WTC11 (cell line): ENCODE measurements around the gene KIF3A. TPM values are rescaled to one million over a fixed set of nuclear protein-coding genes. Genes with fewer than 3 reads are reported as not detected.

ENCODE experiments used
- ATAC-seq: fragments of 200-7000 bp; cut with Tn5 transposase; 2 replicates; pipeline ENCODE4 v1.10.0; 2021; ENCODE audit warnings: mild to moderate bottlenecking, moderate library complexity
- CTCF ChIA-PET: fragments of 300-600 bp; sonication (Branson Sonifier 250); formaldehyde crosslinking; loops from one replicate; lab custom pipeline; 2021; ENCODE audit warnings: antibody characterized with exemption; lab: Charles Lee
- POLR2A ChIA-PET: fragments of 350-600 bp; sonication (Branson Sonifier 250); formaldehyde crosslinking; loops from one replicate; lab custom pipeline; 2021; ENCODE audit warnings: antibody characterized with exemption; lab: Charles Lee
- DNase-seq: peaks from one replicate; pipeline ENCODE4 v3.0.0; 2021; ENCODE audit warnings: low spot score
- H3K27ac Mint-ChIP-seq: 2 replicates; pipeline ENCODE4 v1.8.0; 2021; ENCODE audit warnings: mixed read lengths
- H3K27me3 Mint-ChIP-seq: 2 replicates; pipeline ENCODE4 v1.8.0; 2021; ENCODE audit warnings: low read depth, mild to moderate bottlenecking, moderate library complexity, mixed read lengths
- H3K36me3 Mint-ChIP-seq: 2 replicates; pipeline ENCODE4 v1.8.0; 2021; ENCODE audit warnings: mixed read lengths
- H3K4me1 Mint-ChIP-seq: 2 replicates; pipeline ENCODE4 v1.8.0; 2022; ENCODE audit warnings: mixed read lengths
- H3K4me3 Mint-ChIP-seq: 2 replicates; pipeline ENCODE4 v1.8.0; 2021; ENCODE audit warnings: mild to moderate bottlenecking, moderate library complexity, mixed read lengths
- H3K9me3 Mint-ChIP-seq: 2 replicates; pipeline ENCODE4 v1.8.0; 2021; ENCODE audit warnings: mixed read lengths
- ATF3 ChIP-seq: sonication (generic); formaldehyde crosslinking; conservative IDR thresholded peaks from 2 replicates; pipeline ENCODE4 v1.8.1; 2022; ENCODE audit warnings: mild to moderate bottlenecking, missing genetic modification reagents
- ATF6 ChIP-seq: sonication (generic); formaldehyde crosslinking; IDR thresholded peaks from 2 replicates; pipeline ENCODE4 v1.8.1; 2023; ENCODE audit warnings: mild to moderate bottlenecking, missing genetic modification reagents
- CBFB ChIP-seq: sonication (generic); formaldehyde crosslinking; IDR thresholded peaks from 2 replicates; pipeline ENCODE4 v1.8.1; 2022; ENCODE audit warnings: mild to moderate bottlenecking, low read depth, missing genetic modification reagents
- E2F1 ChIP-seq: sonication (generic); formaldehyde crosslinking; IDR thresholded peaks from 2 replicates; pipeline ENCODE4 v1.8.0; 2022; ENCODE audit warnings: mild to moderate bottlenecking, missing genetic modification reagents
- ESRRA ChIP-seq: sonication (generic); formaldehyde crosslinking; IDR thresholded peaks from 2 replicates; pipeline ENCODE4 v1.8.1; 2022; ENCODE audit warnings: mild to moderate bottlenecking, missing genetic modification reagents, borderline replicate concordance
- ETV6 ChIP-seq: sonication (generic); formaldehyde crosslinking; IDR thresholded peaks from 2 replicates; pipeline ENCODE4 v1.8.1; 2022; ENCODE audit warnings: mild to moderate bottlenecking, missing genetic modification reagents
- FOXJ3 ChIP-seq: sonication (generic); formaldehyde crosslinking; IDR thresholded peaks from 2 replicates; pipeline ENCODE4 v1.9.0; 2021; ENCODE audit warnings: missing genetic modification reagents, mild to moderate bottlenecking, borderline replicate concordance
- HMGXB4 ChIP-seq: sonication (generic); formaldehyde crosslinking; IDR thresholded peaks from 2 replicates; pipeline ENCODE4 v1.8.1; 2023; ENCODE audit warnings: mild to moderate bottlenecking, moderate library complexity, missing genetic modification reagents
- IRF2 ChIP-seq: sonication (generic); formaldehyde crosslinking; IDR thresholded peaks from 2 replicates; pipeline ENCODE4 v1.8.0; 2022; ENCODE audit warnings: low read depth, missing genetic modification reagents, borderline replicate concordance
- NFYB ChIP-seq: sonication (generic); formaldehyde crosslinking; conservative IDR thresholded peaks from 2 replicates; pipeline ENCODE4 v1.8.0; 2022; ENCODE audit warnings: low read depth, missing genetic modification reagents
- RORB ChIP-seq: fragments of 250-450 bp; sonication (Bioruptor Pico); IDR thresholded peaks from 2 replicates; pipeline ENCODE4 v1.9.0; 2021; ENCODE audit warnings: mild to moderate bottlenecking
- SMAD4 ChIP-seq: sonication (generic); formaldehyde crosslinking; IDR thresholded peaks from 2 replicates; pipeline ENCODE4 v1.8.0; 2022; ENCODE audit warnings: mild to moderate bottlenecking, missing genetic modification reagents
- TCF7 ChIP-seq: sonication (generic); formaldehyde crosslinking; IDR thresholded peaks from 2 replicates; pipeline ENCODE4 v1.8.0; 2022; ENCODE audit warnings: mild to moderate bottlenecking, low read depth, missing genetic modification reagents, moderate library complexity
- ZNF138 ChIP-seq: sonication (generic); formaldehyde crosslinking; conservative IDR thresholded peaks from 2 replicates; pipeline ENCODE4 v1.8.1; 2022; ENCODE audit warnings: mild to moderate bottlenecking, moderate library complexity, missing genetic modification reagents
- ZNF396 ChIP-seq: fragments of 250-450 bp; sonication (Bioruptor Pico); IDR thresholded peaks from 2 replicates; pipeline ENCODE4 v1.8.0; 2021; ENCODE audit warnings: mild to moderate bottlenecking, moderate library complexity, borderline replicate concordance
- ZNF425 ChIP-seq: fragments of 250-450 bp; sonication (Bioruptor Pico); conservative IDR thresholded peaks from 2 replicates; pipeline ENCODE4 v1.9.0; 2021; ENCODE audit warnings: mild to moderate bottlenecking
- ZNF532 ChIP-seq: fragments of 250-450 bp; sonication (Bioruptor Pico); IDR thresholded peaks from 2 replicates; pipeline ENCODE4 v1.9.0; 2021; ENCODE audit warnings: mild to moderate bottlenecking, borderline replicate concordance
- total RNA-seq: library from RNA; stranded (reverse); gene quantifications from 3 replicates; pipeline ENCODE4 v1.2.3, GENCODE V29; 2021

The KIF3A gene
- total RNA-seq, 1 experiment from 2014 or later = 10.1 TPM

GRCh38 chr5:132648355-132648754, 89.0 kb downstream of the KIF3A start:
- ChIA-PET CTCF (interaction anchor here (1.2 kb wide), 1 partner anchor 121 kb away, joined by 3 read pairs; no protein-coding TSS in a partner anchor), POLR2A (no interaction called here)
- ATAC-seq (no peak), DNase-seq (no peak)
- Mint-ChIP-seq H3K27me3 (peaks cover 4% of the 10 kb centered on the region), H3K4me3 (no peak overlapping the region), H3K4me1 (peaks cover 19% of the 10 kb centered on the region), H3K9me3 (peaks cover 16% of the 10 kb centered on the region), H3K36me3 (peaks cover 2% of the 10 kb centered on the region; the same call in 1 of the 2 replicates), H3K27ac (no peak overlapping the region)
- TF ChIP-seq ZNF396 (CRISPR knock-in tag) (no peak), ZNF138 (CRISPR knock-in tag) (no peak), TCF7 (CRISPR knock-in tag) (no peak), ETV6 (CRISPR knock-in tag) (no peak), IRF2 (CRISPR knock-in tag) (no peak), ATF6 (no peak), ZNF425 (CRISPR knock-in tag) (no peak), ESRRA (CRISPR knock-in tag) (no peak), NFYB (CRISPR knock-in tag) (no peak), E2F1 (CRISPR knock-in tag) (no peak), RORB (CRISPR knock-in tag) (no peak), FOXJ3 (CRISPR knock-in tag) (no peak), ATF3 (CRISPR knock-in tag) (no peak), SMAD4 (CRISPR knock-in tag) (no peak), HMGXB4 (CRISPR knock-in tag) (no peak), ZNF532 (CRISPR knock-in tag) (no peak), CBFB (CRISPR knock-in tag) (no peak)
